ENCODE data around the gene TRIP12. TPM values are rescaled to one million over a fixed set of nuclear protein-coding genes. Genes with fewer than 3 reads are reported as not detected.

The TRIP12 gene
- total and polyA plus RNA-seq, 2 of the 13 experiments (the other 11 are each of a cell fraction or from before 2014, with no cell fraction given): 72.1 to 153 TPM

- TF ChIP-seq ZNF142 (CRISPR knock-in tag; IDR thresholded peaks at IDR 0.05): 0 out of 2 replicates have a peak, but pooled peaks have one; percentile 30
- peak; percentile 58 for TF ChIP-seq ZNF605 (CRISPR knock-in tag; IDR thresholded peaks at IDR 0.05)
- TF ChIP-seq ZNF589 (CRISPR knock-in tag; conservative IDR thresholded peaks at IDR 0.05): peak; percentile 77
- peak; percentile 76; the same call in 1 of the 2 replicates for TF ChIP-seq REPIN1 (CRISPR knock-in tag; IDR thresholded peaks at IDR 0.05; ENCODE audit: borderline replicate concordance, low read depth)
- TF ChIP-seq FOXO4 (CRISPR knock-in tag; conservative IDR thresholded peaks at IDR 0.05): peak; percentile 10; the same call in 1 of the 2 replicates
- TF ChIP-seq KDM4B (CRISPR knock-in tag; IDR thresholded peaks at IDR 0.05): peak; percentile 44
- TF ChIP-seq SNAPC4 (CRISPR knock-in tag; IDR thresholded peaks at IDR 0.05): peak; percentile 80; the same call in 1 of the 2 replicates
- TF ChIP-seq GTF2F1 (IDR thresholded peaks at IDR 0.05; ENCODE audit: low read length): 0 out of 2 replicates have a peak, but pooled peaks have one; percentile 29
- TF ChIP-seq ZNF12 (CRISPR knock-in tag; IDR thresholded peaks at IDR 0.05): peak; percentile 66; the same call in 1 of the 2 replicates
- TF ChIP-seq DRAP1 (CRISPR knock-in tag; IDR thresholded peaks at IDR 0.05): peak; percentile 50
- 0 out of 2 replicates have a peak, but pooled peaks have one; percentile 10 for TF ChIP-seq HIC2 (CRISPR knock-in tag; IDR thresholded peaks at IDR 0.05; ENCODE audit: low read depth)
- TF ChIP-seq GATA4 (IDR thresholded peaks at IDR 0.05; ENCODE audit: borderline replicate concordance, low read depth): 0 out of 2 replicates have a peak, but pooled peaks have one; percentile 42
- no peak for TF ChIP-seq DPF2 (CRISPR knock-in tag; IDR thresholded peaks at IDR 0.05; ENCODE audit: borderline replicate concordance, low read depth)
- TF ChIP-seq ZNF264 (CRISPR knock-in tag; IDR thresholded peaks at IDR 0.05): 0 out of 2 replicates have a peak, but pooled peaks have one; percentile 36
These were observed at the start of gene TRIP12 (continued) for GRCh38 chr2:229921892-229922448.
